ENCODE data around the gene PEX7.

The PEX7 gene

DNA sequence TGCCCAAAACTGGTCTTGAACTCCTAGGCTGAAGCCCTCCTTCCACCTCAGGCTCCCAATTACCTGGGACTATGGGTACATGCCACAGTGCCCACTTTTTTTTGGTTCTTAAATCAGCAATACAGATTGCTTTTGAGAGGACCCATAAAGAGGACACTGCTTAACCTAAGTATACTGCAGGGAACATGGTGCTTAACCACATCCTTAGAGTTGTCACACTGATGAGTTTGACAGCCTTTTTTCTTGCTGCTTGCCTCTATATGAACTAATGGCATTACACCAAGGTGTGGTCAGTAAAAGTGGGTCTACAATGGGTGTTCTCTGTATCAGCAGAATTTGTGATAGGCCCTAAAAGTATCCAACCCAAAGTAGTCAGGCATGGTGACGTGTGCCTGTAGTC, 92.6 kb downstream of the PEX7 start:
- peaks cover 6% of the 10 kb centered on the region for H3K36me3 ChIP-seq
- H3K4me1 ChIP-seq, result peaks cover 10% of the 10 kb centered on the region
- TF ChIP-seq, protein P1, sequence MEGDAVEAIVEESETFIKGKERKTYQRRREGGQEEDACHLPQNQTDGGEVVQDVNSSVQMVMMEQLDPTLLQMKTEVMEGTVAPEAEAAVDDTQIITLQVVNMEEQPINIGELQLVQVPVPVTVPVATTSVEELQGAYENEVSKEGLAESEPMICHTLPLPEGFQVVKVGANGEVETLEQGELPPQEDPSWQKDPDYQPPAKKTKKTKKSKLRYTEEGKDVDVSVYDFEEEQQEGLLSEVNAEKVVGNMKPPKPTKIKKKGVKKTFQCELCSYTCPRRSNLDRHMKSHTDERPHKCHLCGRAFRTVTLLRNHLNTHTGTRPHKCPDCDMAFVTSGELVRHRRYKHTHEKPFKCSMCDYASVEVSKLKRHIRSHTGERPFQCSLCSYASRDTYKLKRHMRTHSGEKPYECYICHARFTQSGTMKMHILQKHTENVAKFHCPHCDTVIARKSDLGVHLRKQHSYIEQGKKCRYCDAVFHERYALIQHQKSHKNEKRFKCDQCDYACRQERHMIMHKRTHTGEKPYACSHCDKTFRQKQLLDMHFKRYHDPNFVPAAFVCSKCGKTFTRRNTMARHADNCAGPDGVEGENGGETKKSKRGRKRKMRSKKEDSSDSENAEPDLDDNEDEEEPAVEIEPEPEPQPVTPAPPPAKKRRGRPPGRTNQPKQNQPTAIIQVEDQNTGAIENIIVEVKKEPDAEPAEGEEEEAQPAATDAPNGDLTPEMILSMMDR (IDR thresholded peaks at IDR 0.05; ENCODE audit: low read depth, low read length), result no peak
- H3K27me3 ChIP-seq, result no peaks in the 10 kb centered on the region
- DNase-seq, result no peak
- no peaks in the 10 kb centered on the region; the same call in 1 of the 2 replicates for H3K9me3 ChIP-seq
- H3K4me3 ChIP-seq (ENCODE audit: low read depth, low read length), result no peak overlapping the region

DNA sequence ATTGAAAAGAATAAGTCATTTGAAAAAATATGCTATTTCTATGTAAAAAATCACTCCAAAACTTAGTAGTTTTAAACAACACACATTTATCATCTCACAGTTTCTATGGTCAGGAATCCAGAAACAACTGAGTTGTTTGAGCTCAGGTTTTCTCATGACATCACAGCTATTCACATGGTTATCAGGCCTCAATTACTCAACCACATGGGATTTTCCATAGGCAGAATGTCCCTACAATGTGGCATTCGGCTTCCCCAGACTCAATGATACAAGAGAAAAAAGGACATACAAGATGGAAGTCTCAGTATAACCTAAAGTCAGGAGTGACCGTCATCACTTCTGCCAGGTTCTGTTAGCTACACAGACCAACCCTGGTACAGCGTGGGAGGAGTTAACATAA, 96.3 kb downstream of the PEX7 start:
- TF ChIP-seq, protein P1 (IDR thresholded peaks at IDR 0.05; ENCODE audit: low read depth, low read length), result no peak
- H3K27me3 ChIP-seq, result no peaks in the 10 kb centered on the region
- H3K36me3 ChIP-seq, result peaks cover 3% of the 10 kb centered on the region
- H3K4me3 ChIP-seq (ENCODE audit: low read depth, low read length), result no peak overlapping the region
- H3K9me3 ChIP-seq, result no peaks in the 10 kb centered on the region; the same call in 1 of the 2 replicates
- no peak for DNase-seq
- peaks cover 14% of the 10 kb centered on the region for H3K4me1 ChIP-seq

- TF ChIP-seq, protein P1 (IDR thresholded peaks at IDR 0.05; ENCODE audit: low read depth, low read length), result no peak
- no peaks in the 10 kb centered on the region; the same call in 1 of the 2 replicates for H3K9me3 ChIP-seq
- H3K4me3 ChIP-seq (ENCODE audit: low read depth, low read length), result no peak overlapping the region
- no peaks in the 10 kb centered on the region for H3K27me3 ChIP-seq
- H3K36me3 ChIP-seq, result peaks cover 3% of the 10 kb centered on the region
- DNase-seq, result no peak
- H3K4me1 ChIP-seq, result peaks cover 14% of the 10 kb centered on the region
Measured at GRCh38 chr6:136920216-136920615, 97.8 kb downstream of the PEX7 start.

DNA sequence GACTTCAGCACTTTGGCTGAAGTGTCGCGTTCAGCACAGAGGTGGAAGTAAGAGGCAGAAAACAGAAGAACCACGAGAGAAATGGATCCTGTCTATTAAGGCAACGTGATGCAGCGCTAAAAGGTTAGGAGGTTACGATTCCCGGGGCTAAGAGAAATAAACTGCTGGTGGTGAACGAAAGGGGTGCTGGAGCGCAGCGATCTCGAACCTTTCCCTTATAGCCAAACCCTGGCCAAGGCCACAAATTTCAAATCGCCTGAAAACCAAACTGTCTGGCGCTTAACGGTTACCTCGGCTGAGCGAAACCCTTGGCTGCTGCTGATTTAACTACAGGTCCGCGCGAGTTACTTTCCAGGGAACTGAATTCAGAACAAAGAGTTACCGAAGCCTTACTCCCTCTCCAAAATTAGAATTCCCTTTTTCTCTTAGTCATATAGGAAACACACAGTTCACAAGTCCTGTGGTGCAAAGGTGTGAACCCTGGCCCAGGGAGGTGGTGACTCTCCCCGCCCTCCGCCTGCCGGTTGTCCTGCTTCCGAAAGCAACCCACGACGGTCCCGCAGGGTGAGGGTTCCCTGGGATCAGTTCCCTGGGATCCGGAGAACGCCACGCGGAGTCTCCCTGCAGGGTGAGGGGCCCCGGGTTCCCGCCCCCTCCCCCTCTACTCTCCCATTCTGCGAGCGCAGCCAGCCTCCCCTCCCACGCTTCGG, 98.4 kb downstream of the PEX7 start:
- TF ChIP-seq, protein P1 (IDR thresholded peaks at IDR 0.05; ENCODE audit: low read depth, low read length), result no peak
- Histone ChIP-seq H3K9me3 (no peaks in the 10 kb centered on the region; the same call in 1 of the 2 replicates), H3K27me3 (no peaks in the 10 kb centered on the region), H3K4me3 (ENCODE audit: low read depth, low read length) (peak overlapping the region; percentile 78), H3K36me3 (peaks cover 3% of the 10 kb centered on the region; the same call in 1 of the 2 replicates), H3K4me1 (peaks cover 14% of the 10 kb centered on the region)
- peak; percentile 18 for DNase-seq

GRCh38 chr6:136921381-136921935, 99.1 kb downstream of the PEX7 start:
- TF ChIP-seq, protein P1 (IDR thresholded peaks at IDR 0.05; ENCODE audit: low read depth, low read length), result no peak
- peaks cover 3% of the 10 kb centered on the region; the same call in 1 of the 2 replicates for H3K36me3 ChIP-seq
- H3K9me3 ChIP-seq, result no peaks in the 10 kb centered on the region; the same call in 1 of the 2 replicates
- peaks cover 11% of the 10 kb centered on the region for H3K4me1 ChIP-seq
- no peaks in the 10 kb centered on the region for H3K27me3 ChIP-seq
- peak overlapping the region; percentile 78 for H3K4me3 ChIP-seq (ENCODE audit: low read depth, low read length)
- peak; percentile 46 for DNase-seq
